HS-27A (cell line): Measurements from ENCODE around the gene GALT.

ENCODE experiments used
- DNase-seq: peaks from one replicate; pipeline ENCODE4 v3.0.0-alpha.2; 2012; ENCODE audit warnings: low read depth, missing footprints

The GALT gene

DNA sequence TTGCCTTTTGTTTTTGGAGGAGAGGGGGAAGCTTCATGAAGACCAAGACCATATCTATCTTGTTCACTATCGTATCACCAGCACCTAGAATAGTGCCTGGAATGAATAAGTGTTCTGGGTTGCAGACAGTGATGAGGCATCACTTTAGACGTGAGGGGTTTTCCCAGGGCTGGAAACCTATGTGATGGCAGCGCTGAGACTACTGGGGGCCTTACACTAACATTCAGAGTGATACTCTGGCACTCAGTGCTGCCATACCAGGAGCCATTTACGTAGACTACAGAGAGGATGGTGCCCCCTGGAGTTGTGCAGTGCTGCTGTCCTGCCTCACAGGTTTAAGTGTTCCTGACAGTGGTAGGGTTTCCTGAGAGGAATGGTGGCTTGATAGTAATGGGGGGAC lies 37.7 kb downstream of the GALT start:
- DNase-seq, result no peak

DNA sequence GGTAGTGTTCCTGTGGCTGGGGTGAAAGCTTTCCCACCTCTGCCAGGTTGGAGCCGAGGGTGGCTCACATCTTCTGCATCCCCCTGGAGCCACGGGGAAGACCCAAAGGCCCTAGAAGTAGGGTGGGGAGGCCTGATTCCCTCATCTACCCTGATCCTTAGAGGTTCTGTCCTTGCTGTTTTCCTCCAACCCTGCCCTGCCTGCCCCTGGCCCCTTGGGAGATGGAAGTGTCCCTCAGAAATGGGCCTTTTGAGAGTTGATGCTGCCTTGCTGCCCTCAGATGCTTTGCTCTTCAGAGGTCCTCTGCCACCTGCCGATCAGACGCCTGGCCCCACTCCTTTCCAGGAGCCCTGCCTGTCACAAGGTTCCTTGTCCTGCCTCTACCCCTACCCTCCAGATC lies 38.3 kb downstream of the GALT start:
- DNase-seq, result no peak

DNA sequence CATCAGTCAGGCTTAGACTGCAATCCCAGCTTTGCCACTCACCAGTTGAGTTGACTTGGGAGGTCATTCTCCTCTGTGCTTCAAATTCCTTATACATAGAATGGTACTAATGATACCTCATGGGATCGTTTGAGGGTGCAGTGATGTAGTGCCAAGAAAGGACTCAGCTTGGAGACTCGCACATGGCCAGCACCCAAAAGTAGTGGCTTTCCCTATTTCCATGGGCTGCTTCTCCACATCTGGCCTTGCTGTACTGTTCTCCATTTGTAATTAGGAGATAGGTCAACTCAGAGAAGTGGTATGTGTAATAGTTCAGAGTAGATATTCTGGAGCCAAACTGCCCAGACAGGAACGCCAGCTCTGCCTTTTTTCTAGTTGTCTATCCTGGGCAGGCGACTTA lies 39.1 kb downstream of the GALT start:
- no peak for DNase-seq

DNA sequence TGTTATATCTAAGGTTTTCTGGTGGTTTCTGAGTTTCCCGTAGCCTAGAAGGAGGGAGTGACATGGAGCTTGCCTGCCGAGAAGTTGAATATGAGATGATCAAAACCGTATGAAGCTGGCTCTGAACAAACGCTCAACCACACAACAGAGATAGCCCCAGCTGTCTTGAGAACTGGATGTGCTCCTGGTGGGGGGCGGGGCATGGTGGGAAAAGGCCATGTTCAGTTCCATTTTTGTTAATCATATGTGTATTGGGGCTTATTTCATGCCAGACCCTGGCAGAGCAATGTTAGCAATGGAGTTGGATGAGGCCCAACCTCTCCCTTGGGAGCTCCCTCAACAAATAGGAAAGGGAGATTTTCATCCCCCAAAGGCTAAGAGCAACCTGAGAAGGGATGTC lies 39.8 kb downstream of the GALT start:
- DNase-seq, result no peak

DNA sequence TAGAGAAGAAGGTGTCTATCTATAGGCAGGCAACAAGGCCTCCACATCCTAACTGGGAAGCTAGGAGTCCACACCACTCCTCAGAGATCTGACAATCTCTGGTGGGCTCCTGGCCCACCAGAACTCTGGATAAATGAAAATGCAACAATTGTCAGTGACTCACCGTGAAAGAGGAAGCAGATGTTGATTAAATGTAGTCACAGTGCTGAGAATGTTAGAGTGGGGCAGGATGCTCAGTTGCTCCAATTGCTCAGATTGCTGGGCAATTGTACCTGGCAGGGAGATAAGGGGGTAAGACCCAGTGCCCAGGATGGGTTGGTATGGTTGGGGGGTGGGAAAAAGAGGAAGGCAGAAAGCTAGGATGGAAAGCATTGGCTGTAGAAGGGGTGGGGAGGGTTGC lies 40.3 kb downstream of the GALT start:
- DNase-seq, result no peak

DNA sequence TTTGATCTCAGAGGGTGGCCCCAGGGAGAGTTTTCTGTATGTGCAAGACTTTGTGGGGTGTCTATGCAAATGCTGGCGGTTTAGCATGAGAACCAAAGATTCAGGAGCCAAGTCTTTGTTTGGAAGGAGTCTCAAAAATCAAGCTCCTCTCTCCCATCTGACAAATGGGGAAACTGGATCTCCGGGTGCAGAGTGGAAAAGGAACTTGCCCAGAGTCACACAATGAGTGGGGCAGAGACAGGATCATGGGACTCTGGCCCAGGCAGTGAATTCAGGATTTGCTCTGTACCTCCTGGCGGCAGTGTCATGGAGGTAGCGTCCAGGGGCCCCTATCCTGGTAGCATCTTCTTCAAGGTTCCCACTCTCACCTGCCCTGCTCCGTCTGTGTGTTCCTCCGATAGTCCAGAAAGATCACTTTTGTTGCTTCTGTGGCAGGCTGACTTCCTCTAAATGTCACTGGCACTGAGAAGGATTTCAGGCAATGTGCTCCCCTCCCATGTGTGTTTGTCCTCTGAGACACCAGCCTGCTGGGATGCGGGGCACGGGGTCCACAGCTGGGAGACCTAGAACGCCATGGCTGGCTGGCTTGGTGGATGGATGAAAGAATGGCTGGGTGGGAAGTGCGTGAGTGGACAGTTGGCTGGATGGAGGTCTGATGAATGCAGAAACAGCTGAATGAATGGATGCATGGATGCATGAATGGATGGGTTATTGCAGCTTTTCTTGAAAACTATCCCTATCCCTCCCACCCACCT lies 41.0 kb downstream of the GALT start:
- no peak for DNase-seq

DNA sequence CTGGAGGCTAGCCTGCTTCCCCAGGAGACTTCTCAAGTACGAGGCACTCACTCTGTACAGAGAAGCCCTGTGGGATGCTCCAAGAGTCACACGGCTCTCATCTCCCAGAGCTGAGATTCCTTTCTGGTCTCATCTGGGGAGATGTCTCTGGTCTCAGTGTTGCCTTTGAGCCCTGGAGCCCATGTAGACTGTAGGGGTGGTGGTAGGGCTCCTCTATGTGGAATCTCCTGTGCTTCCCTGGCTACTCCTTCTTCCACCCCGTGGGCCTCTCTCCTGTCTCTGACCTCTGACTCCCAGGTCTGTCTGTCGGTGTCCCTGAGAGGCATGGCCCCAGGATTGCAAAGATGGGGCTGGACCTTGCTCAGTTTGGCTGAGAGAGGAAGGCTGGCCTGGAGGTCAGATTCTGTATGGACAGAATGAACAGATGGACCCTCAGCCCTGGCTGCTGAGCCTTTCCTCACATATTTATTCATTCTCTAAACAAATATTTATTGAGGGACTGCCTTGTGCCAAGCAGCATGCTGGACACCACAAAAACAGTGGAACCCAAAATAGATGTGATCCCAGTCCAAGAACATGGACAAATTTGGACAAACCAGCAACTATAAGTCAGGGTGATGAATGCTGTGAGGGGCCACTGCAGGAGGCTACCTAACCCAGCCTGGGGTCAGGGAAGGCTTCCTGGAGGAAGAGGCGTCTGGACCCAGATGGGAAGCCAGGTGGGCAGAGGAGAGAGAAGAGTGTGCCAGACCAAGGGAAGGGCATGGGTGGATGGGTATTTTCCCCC lies 42.0 kb downstream of the GALT start:
- no peak for DNase-seq

DNA sequence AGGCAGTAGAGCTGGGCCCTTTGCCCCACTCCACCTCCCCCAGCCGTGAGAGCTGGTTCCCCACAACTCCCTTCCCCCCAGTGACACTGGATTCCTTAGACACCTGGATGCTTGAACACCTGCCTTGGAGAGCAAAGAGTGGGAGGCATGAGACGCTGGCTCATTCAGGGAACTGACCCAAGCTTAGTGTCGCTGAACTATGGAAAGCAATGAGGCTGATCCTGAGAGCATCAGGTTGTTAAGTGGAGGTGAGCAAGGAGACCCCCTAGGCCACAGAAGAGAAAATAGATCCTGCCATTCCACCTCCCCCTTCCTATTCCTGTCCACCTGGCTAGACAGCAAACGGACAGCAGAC lies 42.6 kb downstream of the GALT start:
- DNase-seq, result no peak

DNA sequence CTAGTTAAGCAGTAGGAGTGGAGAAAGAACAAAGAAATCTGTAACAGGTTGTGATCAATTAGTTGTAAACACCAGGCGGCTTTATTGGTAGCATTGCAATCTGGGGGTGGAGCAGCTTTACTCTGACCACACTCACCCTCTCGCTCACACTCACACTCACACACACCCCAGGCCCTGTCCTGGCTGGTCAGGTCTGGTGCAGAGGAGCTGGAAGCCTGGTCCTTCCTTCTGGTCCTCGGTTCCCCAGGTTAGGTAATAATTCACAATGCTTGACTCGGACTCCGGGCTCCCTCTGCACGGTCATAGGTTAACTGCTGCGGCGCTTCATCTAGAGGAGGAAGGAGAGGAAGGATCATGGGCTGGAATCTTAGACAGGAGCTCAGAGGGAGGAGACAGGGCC lies 43.0 kb downstream of the GALT start:
- no peak for DNase-seq

DNA sequence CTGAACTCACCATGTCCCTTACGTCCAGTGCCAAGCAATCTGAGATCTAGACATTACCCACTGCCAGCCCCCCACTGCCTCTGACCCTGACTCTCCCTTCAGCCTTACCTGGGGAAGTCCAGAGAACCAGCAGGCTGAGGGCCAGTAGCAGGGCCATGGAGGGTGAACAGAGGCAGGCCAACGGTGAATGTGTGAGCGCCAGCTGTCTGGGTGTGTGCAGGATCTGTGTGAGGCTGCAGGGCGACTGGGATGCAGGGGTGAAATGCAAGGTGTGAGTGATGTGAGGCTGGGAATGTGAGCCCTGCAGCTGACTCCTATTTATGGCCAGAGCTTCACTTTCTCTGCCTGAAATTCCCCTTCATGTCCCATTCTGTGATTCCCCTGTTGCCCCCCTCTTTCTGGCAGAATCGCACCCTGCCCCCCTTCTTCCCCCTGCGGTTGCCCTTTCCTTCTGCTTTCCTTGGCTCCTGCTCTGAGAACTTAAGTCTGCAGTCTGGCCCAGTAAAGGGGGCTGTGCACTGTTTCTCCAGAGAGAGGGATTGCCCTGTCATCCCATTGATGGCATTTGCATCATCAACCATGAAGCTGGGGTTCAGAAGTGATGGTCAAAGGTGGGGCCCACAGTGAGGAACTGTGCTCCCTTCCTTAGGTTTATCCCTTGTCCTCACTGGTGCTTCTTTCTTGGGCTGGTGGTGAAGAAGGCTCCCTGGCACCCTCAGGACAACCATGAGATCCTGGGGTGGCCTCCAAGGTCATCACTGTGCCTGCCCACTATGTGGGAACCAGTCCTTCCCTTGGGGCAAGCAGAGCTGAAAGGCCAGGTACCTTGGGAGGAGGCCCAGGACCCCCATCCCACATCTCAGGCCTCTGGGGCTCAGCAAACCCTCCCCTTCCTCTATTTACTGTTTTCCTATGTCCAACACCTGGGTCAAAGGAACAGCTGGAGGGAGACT lies 44.8 kb downstream of the GALT start, which contains the start of gene CCL19:
CCL19 (minus strand) TSS at position 294 of the 953 bp plus-strand sequence; CDS start at position 157, 137 bp downstream.
- no peak for DNase-seq

DNA sequence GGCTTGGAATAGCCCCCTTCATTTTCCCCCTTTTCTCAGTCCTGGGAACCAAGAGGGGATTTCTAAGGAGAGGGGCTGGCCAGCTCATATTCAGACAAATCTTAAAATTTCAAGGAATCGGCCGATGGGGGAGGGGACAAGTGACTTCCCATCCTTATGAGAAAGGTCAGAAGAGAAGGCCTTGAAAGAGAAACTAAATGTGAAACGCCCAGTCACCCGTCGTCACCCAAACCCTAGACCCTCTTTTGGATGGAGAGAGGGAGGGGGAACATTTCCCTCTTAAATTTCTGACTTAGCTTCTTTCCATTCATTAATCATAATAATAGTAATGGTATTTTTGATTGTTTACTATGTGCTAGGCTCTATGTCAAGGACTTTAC lies 45.5 kb downstream of the GALT start:
- no peak for DNase-seq

DNA sequence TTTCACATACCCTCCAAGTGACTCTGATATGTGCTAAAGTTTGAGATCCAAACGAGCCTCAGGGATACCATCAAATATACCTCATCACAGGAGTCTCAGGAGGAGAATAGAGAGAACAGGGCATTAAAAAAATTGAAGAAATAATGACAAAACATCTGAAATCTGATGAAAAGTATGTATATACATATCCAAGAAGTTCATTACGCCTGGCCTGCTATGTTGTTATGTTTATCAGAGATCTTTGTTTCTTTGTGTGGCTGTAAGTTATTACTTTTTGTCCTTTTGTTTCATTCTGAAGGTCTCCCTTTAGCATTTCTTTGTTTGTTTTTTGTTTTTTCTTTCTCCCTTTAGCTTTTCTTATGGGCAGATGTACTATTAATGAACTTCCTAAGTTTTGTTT lies 47.1 kb downstream of the GALT start:
- DNase-seq, result no peak

DNA sequence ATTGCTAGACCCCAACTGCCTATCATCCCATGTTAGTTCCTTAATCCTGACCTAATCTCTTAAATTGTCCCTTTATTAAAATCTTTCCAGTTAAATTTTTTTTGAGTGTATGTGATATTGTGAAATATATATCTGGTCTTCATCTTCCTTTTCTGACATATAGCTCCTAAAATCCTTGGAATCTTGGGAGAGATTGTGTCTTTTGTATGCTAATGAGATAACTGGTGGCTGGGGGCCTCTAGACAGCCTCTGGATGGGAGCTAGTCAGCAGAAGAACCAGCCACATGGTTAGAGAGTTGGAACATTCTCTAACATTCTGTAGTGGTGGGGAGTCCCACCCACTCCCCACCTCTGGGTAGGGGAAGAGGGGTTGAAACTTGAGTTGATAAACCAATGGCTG lies 48.3 kb downstream of the GALT start:
- DNase-seq, result no peak
